Measurements from ENCODE around the gene PDCD10.

DNA sequence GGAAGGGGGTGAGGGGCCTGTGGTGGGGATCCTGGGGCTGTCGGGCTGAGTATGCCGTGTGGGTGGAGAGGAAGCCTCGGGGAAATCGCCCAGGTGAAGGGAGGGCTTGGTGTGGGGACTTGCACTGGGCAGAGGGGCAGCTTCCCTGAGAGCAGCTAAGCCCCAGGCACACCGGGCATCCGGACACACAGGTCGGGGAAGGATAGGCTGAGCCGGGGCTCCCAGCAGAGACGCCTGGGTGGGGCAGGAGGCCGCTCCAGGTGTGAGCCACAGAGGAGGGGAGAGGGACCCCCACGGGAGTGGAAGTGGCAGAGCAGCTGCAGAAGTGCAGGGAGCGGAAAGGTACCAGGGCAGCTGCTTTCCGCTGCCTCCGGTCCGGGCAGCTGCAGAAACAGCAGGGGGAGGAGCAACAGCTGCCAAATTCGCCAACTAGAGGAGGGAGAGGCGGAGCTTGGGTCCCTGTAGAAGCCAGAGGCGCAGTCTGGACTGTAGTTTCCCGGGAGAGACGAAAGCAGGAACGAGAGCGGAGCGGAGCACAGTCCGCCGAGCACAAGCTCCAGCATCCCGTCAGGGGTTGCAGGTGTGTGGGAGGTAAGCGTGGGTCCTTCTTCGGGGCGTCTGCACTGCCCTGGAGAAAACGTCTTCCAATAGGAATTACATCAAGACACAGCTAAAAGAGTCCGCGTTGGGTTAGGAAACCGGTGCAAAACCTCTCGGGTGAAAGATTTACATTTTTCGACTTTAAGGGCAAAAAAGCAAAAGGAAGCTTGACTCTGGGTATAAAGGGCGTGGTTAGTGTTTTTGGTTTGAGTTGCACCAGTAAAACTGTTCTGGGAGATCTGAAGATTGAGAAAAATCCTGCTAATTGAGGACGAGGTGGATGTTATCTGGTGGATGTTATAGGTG is 794 bp upstream of the PDCD10 start, which contains the start of gene SERPINI1:
- TF ChIP-seq, protein P1, sequence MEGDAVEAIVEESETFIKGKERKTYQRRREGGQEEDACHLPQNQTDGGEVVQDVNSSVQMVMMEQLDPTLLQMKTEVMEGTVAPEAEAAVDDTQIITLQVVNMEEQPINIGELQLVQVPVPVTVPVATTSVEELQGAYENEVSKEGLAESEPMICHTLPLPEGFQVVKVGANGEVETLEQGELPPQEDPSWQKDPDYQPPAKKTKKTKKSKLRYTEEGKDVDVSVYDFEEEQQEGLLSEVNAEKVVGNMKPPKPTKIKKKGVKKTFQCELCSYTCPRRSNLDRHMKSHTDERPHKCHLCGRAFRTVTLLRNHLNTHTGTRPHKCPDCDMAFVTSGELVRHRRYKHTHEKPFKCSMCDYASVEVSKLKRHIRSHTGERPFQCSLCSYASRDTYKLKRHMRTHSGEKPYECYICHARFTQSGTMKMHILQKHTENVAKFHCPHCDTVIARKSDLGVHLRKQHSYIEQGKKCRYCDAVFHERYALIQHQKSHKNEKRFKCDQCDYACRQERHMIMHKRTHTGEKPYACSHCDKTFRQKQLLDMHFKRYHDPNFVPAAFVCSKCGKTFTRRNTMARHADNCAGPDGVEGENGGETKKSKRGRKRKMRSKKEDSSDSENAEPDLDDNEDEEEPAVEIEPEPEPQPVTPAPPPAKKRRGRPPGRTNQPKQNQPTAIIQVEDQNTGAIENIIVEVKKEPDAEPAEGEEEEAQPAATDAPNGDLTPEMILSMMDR (IDR thresholded peaks at IDR 0.05): peak in 3 of 12 donors; percentile 21 to 28 (median 26)
- peak in 1 of 2 donors; percentile 76 for TF ChIP-seq POLR2A (IDR thresholded peaks at IDR 0.05)
